ENCODE data around the gene DSC3. TPM values are rescaled to one million over a fixed set of nuclear protein-coding genes. Genes with fewer than 3 reads are reported as not detected.

The DSC3 gene
- total and polyA plus RNA-seq, 2 donors (not counting 3 experiments of a cell fraction or from before 2014, with no cell fraction given) = 0.04 to 0.18 TPM

DNA sequence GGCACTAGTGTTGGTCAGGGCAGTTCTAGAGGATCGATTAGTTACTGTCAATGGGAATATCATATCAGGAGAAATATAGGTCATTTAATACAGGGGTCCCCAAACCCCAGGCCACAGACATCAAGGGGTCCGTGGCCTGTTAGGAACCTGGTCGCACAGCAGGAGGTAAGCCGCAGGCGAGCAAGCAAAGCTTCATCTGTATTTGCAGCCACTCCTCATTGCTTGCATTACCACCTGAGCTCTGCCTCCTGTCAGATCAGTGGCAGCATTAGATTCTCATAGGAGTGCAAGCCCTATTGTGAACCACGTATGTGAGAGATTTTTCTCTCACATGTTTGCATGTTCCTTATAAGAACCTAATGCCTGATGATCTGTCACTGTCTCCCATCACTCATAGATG is 81.9 kb downstream of the DSC3 start:
- Histone ChIP-seq H3K27ac (ENCODE audit: insufficient read depth, low read depth, low read length) (no peak overlapping the region), H4K20me1 (replicated peaks; ENCODE audit: control insufficient read depth, extremely low read depth, insufficient read depth, low read length) (no peaks in the 10 kb centered on the region), H3K9ac (replicated peaks; ENCODE audit: extremely low read depth, insufficient read depth, low read length) (no peak overlapping the region), H3K79me2 (ENCODE audit: control insufficient read depth, insufficient read depth, low read length) (no peaks in the 10 kb centered on the region), H2AFZ (ENCODE audit: low read depth, low read length) (no peak overlapping the region), H3K9me3 (replicated peaks; ENCODE audit: control insufficient read depth, insufficient read depth, low read length) (no peaks in the 10 kb centered on the region), H3K36me3 (ENCODE audit: control insufficient read depth in 2 of 2, extremely low read depth in 1 of 2, insufficient read depth in 2 of 2, low read length in 2 of 2) (no peaks in the 10 kb centered on the region), H3K27me3 (ENCODE audit: control insufficient read depth in 2 of 2, insufficient read depth in 2 of 2, low read length in 2 of 2) (no peaks in the 10 kb centered on the region), H3K9me1 (replicated peaks; ENCODE audit: control insufficient read depth, extremely low read depth, insufficient read depth, low read length) (no peaks in the 10 kb centered on the region), H3K4me1 (ENCODE audit: control insufficient read depth, extremely low read depth, insufficient read depth, low read length) (peaks cover 3% of the 10 kb centered on the region), H3K4me2 (ENCODE audit: insufficient read depth, low read length) (no peak overlapping the region), H3K4me3 (replicated peaks in 1 of 3; ENCODE audit: insufficient read depth in 1 of 3, low read depth in 1 of 3, low read length in 3 of 3) (no peak overlapping the region)
- intact Hi-C loops (cut with micrococcal nuclease) (no loop called here), dilution Hi-C loops (cut with MboI; ENCODE audit: extremely low pct_ligation_motif_present, low sequenced_read_pairs) (no loop called here)
- FAIRE-seq = no peak
- no TSS peak for BruUV-seq (replicated peaks)
- DNase-seq (ENCODE audit: low read depth, low spot score) = no peak
- CTCF ChIA-PET = no interaction called here
- POLR2A ChIA-PET = no interaction called here
- TF ChIP-seq POLR2A (IDR thresholded peaks at IDR 0.05; ENCODE audit: low read depth, low read length) (no peak), FOS (IDR thresholded peaks at IDR 0.05; ENCODE audit: borderline replicate concordance, insufficient read depth, low read length) (no peak), JUN (IDR thresholded peaks at IDR 0.05; ENCODE audit: borderline replicate concordance, insufficient read depth, insufficient read length, low read depth) (no peak), POLR2AphosphoS5 (IDR thresholded peaks at IDR 0.05; ENCODE audit: insufficient read depth, low read depth, low read length) (no peak), GATA2 (IDR thresholded peaks at IDR 0.05; ENCODE audit: insufficient read depth, insufficient read length, low read depth, low read length) (no peak), EZH2 (IDR thresholded peaks at IDR 0.05; ENCODE audit: borderline replicate concordance, low read depth, low read length, severe bottlenecking) (no peak), MYC (IDR thresholded peaks at IDR 0.05; ENCODE audit: low read depth, low read length) (no peak)
- TF ChIP-seq, protein P1, sequence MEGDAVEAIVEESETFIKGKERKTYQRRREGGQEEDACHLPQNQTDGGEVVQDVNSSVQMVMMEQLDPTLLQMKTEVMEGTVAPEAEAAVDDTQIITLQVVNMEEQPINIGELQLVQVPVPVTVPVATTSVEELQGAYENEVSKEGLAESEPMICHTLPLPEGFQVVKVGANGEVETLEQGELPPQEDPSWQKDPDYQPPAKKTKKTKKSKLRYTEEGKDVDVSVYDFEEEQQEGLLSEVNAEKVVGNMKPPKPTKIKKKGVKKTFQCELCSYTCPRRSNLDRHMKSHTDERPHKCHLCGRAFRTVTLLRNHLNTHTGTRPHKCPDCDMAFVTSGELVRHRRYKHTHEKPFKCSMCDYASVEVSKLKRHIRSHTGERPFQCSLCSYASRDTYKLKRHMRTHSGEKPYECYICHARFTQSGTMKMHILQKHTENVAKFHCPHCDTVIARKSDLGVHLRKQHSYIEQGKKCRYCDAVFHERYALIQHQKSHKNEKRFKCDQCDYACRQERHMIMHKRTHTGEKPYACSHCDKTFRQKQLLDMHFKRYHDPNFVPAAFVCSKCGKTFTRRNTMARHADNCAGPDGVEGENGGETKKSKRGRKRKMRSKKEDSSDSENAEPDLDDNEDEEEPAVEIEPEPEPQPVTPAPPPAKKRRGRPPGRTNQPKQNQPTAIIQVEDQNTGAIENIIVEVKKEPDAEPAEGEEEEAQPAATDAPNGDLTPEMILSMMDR (IDR thresholded peaks at IDR 0.05; ENCODE audit: extremely low read depth in 1 of 2, insufficient read depth in 1 of 2, low read depth in 1 of 2, low read length in 2 of 2) = no peak
- TF ChIP-seq, protein P2, sequence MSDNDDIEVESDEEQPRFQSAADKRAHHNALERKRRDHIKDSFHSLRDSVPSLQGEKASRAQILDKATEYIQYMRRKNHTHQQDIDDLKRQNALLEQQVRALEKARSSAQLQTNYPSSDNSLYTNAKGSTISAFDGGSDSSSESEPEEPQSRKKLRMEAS (IDR thresholded peaks at IDR 0.05; ENCODE audit: insufficient read depth, insufficient read length) = no peak
